OCI-LY1 (cell line): ENCODE results near the gene CFAP46.

Experiments
- CTCF ChIP-seq: fragments of 200-600 bp; sonication (generic), shearing (Covaris generic); IDR thresholded peaks from 2 replicates; pipeline ENCODE4 v1.5.1; 2017; ENCODE audit warnings: mild to moderate bottlenecking, antibody characterized with exemption, low read length, moderate library complexity, mixed read lengths
- EZH2 ChIP-seq: fragments of 200-600 bp; sonication (generic), shearing (Covaris generic); IDR thresholded peaks from 2 replicates; pipeline ENCODE4 v1.8.0; 2017; ENCODE audit warnings: borderline replicate concordance, mixed run types, mild to moderate bottlenecking, antibody characterized with exemption, low read length, moderate library complexity, mixed read lengths

DNA sequence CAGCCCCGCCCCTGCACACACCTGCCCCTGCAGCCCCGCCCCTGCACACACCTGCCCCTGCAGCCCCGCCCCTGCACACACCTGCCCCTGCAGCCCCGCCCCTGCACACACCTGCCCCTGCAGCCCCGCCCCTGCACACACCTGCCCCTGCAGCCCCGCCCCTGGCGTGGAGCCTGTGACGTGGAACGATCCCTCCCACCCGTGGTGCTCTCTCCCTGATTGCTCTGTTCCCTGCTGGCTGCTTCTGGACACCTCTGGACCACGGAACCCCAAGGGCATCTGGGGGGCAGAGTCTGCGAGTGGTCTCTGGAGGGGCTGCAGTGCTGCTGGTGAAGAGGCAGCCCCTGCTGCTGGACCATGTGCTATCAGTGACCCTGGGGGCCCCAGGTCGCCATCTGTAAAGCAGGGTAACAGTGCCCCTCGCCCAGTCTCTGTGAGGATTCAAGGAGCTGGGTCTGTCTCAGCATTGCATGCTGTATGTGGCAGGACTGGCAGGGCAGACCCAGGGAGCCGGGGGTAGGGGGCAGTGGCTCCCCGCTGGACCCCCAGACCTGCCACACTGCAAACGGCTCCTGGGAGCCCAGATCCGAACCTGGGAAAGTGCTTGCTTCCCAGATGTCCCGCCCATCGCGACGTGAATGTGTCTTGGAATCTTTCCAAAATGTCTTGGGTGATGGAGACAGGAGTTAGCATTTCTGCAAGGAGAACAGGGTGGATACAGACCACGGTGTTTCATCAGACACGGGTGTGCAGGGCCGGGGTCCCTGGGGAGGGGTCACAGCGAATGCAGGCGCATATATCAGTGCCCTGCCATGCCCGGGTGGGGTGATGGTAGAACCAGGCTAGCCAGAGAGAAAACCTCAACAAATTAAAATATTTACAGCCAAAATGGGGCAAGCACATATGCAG is 128.6 kb downstream of the CFAP46 start:
- TF ChIP-seq EZH2 (no peak), CTCF (no peak)
